Measurements from ENCODE around the gene IQGAP1.

Gene IQGAP1

GRCh38 chr15:90497376-90497775, 109.3 kb downstream of the IQGAP1 start:
- no peak for TF ChIP-seq CTCF (IDR thresholded peaks at IDR 0.05)

- no peak for TF ChIP-seq CTCF (IDR thresholded peaks at IDR 0.05)
Measured at GRCh38 chr15:90497912-90498311, 109.9 kb downstream of the IQGAP1 start.

- TF ChIP-seq CTCF (IDR thresholded peaks at IDR 0.05): no peak
Measured at GRCh38 chr15:90500171-90500570, 112.1 kb downstream of the IQGAP1 start.

- TF ChIP-seq CTCF (IDR thresholded peaks at IDR 0.05): no peak
Measured at GRCh38 chr15:90501898-90502297, 113.9 kb downstream of the IQGAP1 start.

- TF ChIP-seq CTCF (IDR thresholded peaks at IDR 0.05): no peak
Measured at GRCh38 chr15:90512276-90512675, 124.2 kb downstream of the IQGAP1 start.

GRCh38 chr15:90512981-90513380, 124.9 kb downstream of the IQGAP1 start:
- no peak for TF ChIP-seq CTCF (IDR thresholded peaks at IDR 0.05)

GRCh38 chr15:90513448-90513847, 125.4 kb downstream of the IQGAP1 start:
- TF ChIP-seq CTCF (IDR thresholded peaks at IDR 0.05): no peak

- TF ChIP-seq CTCF (IDR thresholded peaks at IDR 0.05): no peak
Measured at GRCh38 chr15:90519688-90520087, 131.6 kb downstream of the IQGAP1 start.
